Activated naive CD4-positive, alpha-beta T cell treated with anti-CD3 and anti-CD28 coated beads, Interleukin-2, amount 10 ng/mL, durations not matched to agents 7 days and 5 days (primary cell): ENCODE measurements around the gene ARID1B.
A peak's percentile ranks its signal among the peaks of the same experiment; 100 is the strongest.

ENCODE experiments used
- CTCF ChIA-PET: fragments of 350-600 bp; sonication (Branson Sonifier 250); formaldehyde crosslinking; loops from one replicate; lab custom pipeline; 2021; ENCODE audit warnings: antibody characterized with exemption; lab: Charles Lee
- DNase-seq: peaks from one replicate; pipeline ENCODE4 v3.0.0-alpha.2; 2020
- H3K27ac Mint-ChIP-seq: one replicate; pipeline ENCODE4 v1.8.0; 2021; ENCODE audit warnings: mild to moderate bottlenecking, moderate library complexity, mixed read lengths
- H3K27me3 Mint-ChIP-seq: one replicate; pipeline ENCODE4 v1.8.0; 2021; ENCODE audit warnings: mild to moderate bottlenecking, mixed read lengths
- H3K36me3 Mint-ChIP-seq: one replicate; pipeline ENCODE4 v1.8.0; 2021; ENCODE audit warnings: mixed read lengths
- H3K4me1 Mint-ChIP-seq: one replicate; pipeline ENCODE4 v1.8.0; 2021; ENCODE audit warnings: mixed read lengths
- H3K4me3 Mint-ChIP-seq: one replicate; pipeline ENCODE4 v1.8.0; 2021; ENCODE audit warnings: mild to moderate bottlenecking, moderate library complexity, mixed read lengths
- H3K9me3 Mint-ChIP-seq: one replicate; pipeline ENCODE4 v1.8.0; 2021; ENCODE audit warnings: mixed read lengths

ARID1B gene

GRCh38 chr6:157220485-157220884, 443.3 kb downstream of the ARID1B start:
- no peaks in the 10 kb centered on the region for H3K36me3 Mint-ChIP-seq
- CTCF ChIA-PET: interaction anchor here (1.0 kb wide), 1 partner anchor 55 kb away, joined by 3 read pairs; no protein-coding TSS in a partner anchor
- peaks cover 37% of the 10 kb centered on the region for H3K4me1 Mint-ChIP-seq
- no peaks in the 10 kb centered on the region for H3K9me3 Mint-ChIP-seq
- H3K27me3 Mint-ChIP-seq: peaks cover 14% of the 10 kb centered on the region
- H3K27ac Mint-ChIP-seq: no peak overlapping the region
- no peak for DNase-seq
- H3K4me3 Mint-ChIP-seq: peak overlapping the region; percentile 76

- H3K27ac Mint-ChIP-seq: peak overlapping the region; percentile 82
- peak; percentile 89 for DNase-seq
- H3K36me3 Mint-ChIP-seq: no peaks in the 10 kb centered on the region
Observed at GRCh38 chr6:157221049-157221816, 444.1 kb downstream of the ARID1B start.

DNA sequence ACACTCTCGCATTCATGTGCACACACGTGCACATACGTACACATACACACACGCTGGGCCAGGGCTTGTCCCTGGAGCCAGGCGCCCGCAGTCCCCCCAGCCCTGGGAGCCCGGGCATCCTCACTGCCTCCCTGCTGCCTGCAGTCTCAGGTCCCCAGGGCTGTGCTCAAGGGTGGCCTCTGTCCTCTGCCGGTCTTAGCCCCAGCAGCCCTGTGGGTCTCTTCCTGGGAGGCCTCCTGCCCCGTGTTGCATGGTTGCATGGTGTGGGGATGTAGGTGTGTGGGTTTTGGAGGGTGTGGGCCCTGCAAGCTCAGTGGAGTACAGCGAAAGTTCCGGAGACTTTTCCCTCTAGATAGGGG, 444.6 kb downstream of the ARID1B start:
- Mint-ChIP-seq H3K4me1 (peaks cover 48% of the 10 kb centered on the region), H3K9me3 (no peaks in the 10 kb centered on the region), H3K4me3 (peak overlapping the region; percentile 76), H3K27ac (peak overlapping the region; percentile 82), H3K36me3 (no peaks in the 10 kb centered on the region), H3K27me3 (peaks cover 14% of the 10 kb centered on the region)
- DNase-seq: no peak
- CTCF ChIA-PET: interaction anchor here (1.0 kb wide), 1 partner anchor 54 kb away, joined by 3 read pairs; no protein-coding TSS in a partner anchor

More at GRCh38 chr6:157221049-157221816, 444.1 kb downstream of the ARID1B start:
- Mint-ChIP-seq H3K4me3 (peak overlapping the region; percentile 76), H3K4me1 (peaks cover 43% of the 10 kb centered on the region), H3K9me3 (no peaks in the 10 kb centered on the region), H3K27me3 (peaks cover 14% of the 10 kb centered on the region)
- CTCF ChIA-PET: interaction anchor here (1.0 kb wide), 1 partner anchor 54 kb away, joined by 3 read pairs; no protein-coding TSS in a partner anchor

DNA sequence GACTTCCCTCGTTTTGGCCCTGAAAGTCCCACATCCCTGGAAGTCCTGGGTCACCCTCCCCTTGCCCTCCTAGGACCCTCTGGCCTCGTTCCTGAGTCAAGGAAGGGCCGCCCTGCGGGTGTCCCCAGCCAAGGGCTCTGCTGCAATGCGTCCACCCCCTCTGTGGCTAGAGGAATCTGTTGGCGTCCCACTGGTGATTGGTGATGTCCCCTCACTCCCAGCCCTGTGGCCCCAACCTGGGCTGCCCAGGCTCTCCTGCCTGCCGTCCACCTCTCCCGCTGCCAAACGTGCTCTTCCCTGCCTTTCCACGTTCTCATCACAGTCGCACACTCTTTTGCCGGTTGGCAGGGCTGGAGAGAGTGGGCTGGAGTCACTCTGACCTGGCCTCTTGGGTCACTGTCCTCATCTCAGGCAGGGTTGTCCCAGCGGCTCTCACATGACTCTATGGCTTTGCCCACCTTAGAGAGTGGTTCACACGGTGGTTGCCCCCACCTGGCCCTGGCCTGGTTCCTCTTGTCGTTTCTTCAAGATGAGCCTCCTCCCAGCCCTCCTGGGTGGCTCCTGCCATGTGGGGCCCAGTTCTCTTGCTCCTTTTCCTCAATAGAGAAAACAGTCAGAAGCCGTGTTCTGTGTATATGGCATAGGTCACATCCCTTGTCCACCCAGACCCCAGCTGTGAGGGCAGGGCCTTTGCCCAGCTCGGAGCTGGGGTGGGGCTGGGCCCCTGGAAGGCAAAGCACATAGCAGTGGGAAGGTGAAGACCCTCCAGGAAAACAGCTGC, 445.2 kb downstream of the ARID1B start:
- Mint-ChIP-seq H3K9me3 (no peaks in the 10 kb centered on the region), H3K27ac (peak overlapping the region; percentile 52), H3K36me3 (no peaks in the 10 kb centered on the region), H3K4me3 (peak overlapping the region; percentile 30), H3K4me1 (peaks cover 54% of the 10 kb centered on the region), H3K27me3 (peaks cover 12% of the 10 kb centered on the region)
- CTCF ChIA-PET: interaction anchor here (2.0 kb wide), 1 partner anchor 13 kb away, joined by 16 read pairs; no protein-coding TSS in a partner anchor
- DNase-seq: no peak

- peak; percentile 42 for DNase-seq
- peak overlapping the region; percentile 52 for H3K27ac Mint-ChIP-seq
- H3K4me3 Mint-ChIP-seq: no peak overlapping the region
- H3K4me1 Mint-ChIP-seq: peaks cover 60% of the 10 kb centered on the region
- no peaks in the 10 kb centered on the region for H3K36me3 Mint-ChIP-seq
- CTCF ChIA-PET: interaction anchor here (0.8 to 2.0 kb wide), 3 partner anchors 12 to 446 kb away, joined by 3 to 16 read pairs (median 3); no protein-coding TSS in a partner anchor
- H3K9me3 Mint-ChIP-seq: no peaks in the 10 kb centered on the region
- H3K27me3 Mint-ChIP-seq: peaks cover 8% of the 10 kb centered on the region
Observed at GRCh38 chr6:157223021-157223430, 445.8 kb downstream of the ARID1B start.

- CTCF ChIA-PET: interaction anchor here (0.8 to 2.0 kb wide), 3 partner anchors 12 to 445 kb away, joined by 3 to 16 read pairs (median 3); no protein-coding TSS in a partner anchor
- Mint-ChIP-seq H3K4me1 (peaks cover 65% of the 10 kb centered on the region), H3K27me3 (peaks cover 8% of the 10 kb centered on the region), H3K27ac (no peak overlapping the region), H3K36me3 (no peaks in the 10 kb centered on the region), H3K9me3 (no peaks in the 10 kb centered on the region), H3K4me3 (no peak overlapping the region)
- DNase-seq: no peak
Observed at GRCh38 chr6:157223511-157223910, 446.3 kb downstream of the ARID1B start.

GRCh38 chr6:157224178-157224950, 447.2 kb downstream of the ARID1B start:
- Mint-ChIP-seq H3K4me3 (no peak overlapping the region), H3K9me3 (no peaks in the 10 kb centered on the region), H3K4me1 (peaks cover 74% of the 10 kb centered on the region), H3K36me3 (no peaks in the 10 kb centered on the region), H3K27me3 (peaks cover 11% of the 10 kb centered on the region), H3K27ac (no peak overlapping the region)
- DNase-seq: no peak
- CTCF ChIA-PET: interaction anchor here (2.0 kb wide), 1 partner anchor 11 kb away, joined by 16 read pairs; no protein-coding TSS in a partner anchor

GRCh38 chr6:157224951-157225574, 447.9 kb downstream of the ARID1B start:
- Mint-ChIP-seq H3K4me3 (no peak overlapping the region), H3K36me3 (no peaks in the 10 kb centered on the region), H3K27ac (no peak overlapping the region), H3K27me3 (peaks cover 11% of the 10 kb centered on the region), H3K4me1 (peaks cover 79% of the 10 kb centered on the region), H3K9me3 (no peaks in the 10 kb centered on the region)
- no peak for DNase-seq
- CTCF ChIA-PET: interaction anchor here (1.3 to 1.9 kb wide), 2 partner anchors 11 kb away, joined by 4 to 10 read pairs; no protein-coding TSS in a partner anchor

DNA sequence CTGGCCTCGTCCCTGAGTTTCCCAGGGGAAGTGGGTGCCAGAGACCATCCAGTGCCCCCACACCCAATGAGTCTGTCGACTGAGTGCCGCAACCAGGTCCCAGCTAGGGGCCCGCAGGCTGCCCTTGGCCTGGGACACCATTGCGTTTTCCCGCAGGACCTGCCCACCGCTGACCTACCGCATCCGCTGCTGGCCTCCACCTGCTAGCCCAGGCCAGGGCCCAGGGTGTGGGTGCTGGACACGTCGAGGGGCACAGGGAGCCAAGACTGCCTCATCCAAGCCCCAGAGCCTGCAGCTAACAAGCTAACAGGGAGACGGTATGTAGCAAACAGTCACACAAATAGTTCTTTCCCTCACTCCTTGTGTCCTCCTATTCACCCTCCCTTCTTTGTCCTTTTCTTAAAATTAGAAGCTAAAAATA, 448.4 kb downstream of the ARID1B start:
- no peak overlapping the region for H3K4me3 Mint-ChIP-seq
- no peak for DNase-seq
- H3K27me3 Mint-ChIP-seq: peaks cover 11% of the 10 kb centered on the region
- no peaks in the 10 kb centered on the region for H3K9me3 Mint-ChIP-seq
- H3K4me1 Mint-ChIP-seq: peaks cover 75% of the 10 kb centered on the region
- no peak overlapping the region for H3K27ac Mint-ChIP-seq
- CTCF ChIA-PET: interaction anchor here (1.3 to 1.9 kb wide), 3 partner anchors 10 to 50 kb away, joined by 4 to 10 read pairs (median 7); no protein-coding TSS in a partner anchor
- H3K36me3 Mint-ChIP-seq: no peaks in the 10 kb centered on the region

GRCh38 chr6:157226026-157226625, 448.9 kb downstream of the ARID1B start:
- CTCF ChIA-PET: interaction anchor here (1.3 to 1.9 kb wide), 3 partner anchors 9 to 49 kb away, joined by 4 to 10 read pairs (median 7); no protein-coding TSS in a partner anchor
- Mint-ChIP-seq H3K4me3 (no peak overlapping the region), H3K4me1 (peaks cover 71% of the 10 kb centered on the region), H3K27me3 (peaks cover 11% of the 10 kb centered on the region), H3K27ac (no peak overlapping the region), H3K9me3 (no peaks in the 10 kb centered on the region), H3K36me3 (no peaks in the 10 kb centered on the region)
- no peak for DNase-seq

DNA sequence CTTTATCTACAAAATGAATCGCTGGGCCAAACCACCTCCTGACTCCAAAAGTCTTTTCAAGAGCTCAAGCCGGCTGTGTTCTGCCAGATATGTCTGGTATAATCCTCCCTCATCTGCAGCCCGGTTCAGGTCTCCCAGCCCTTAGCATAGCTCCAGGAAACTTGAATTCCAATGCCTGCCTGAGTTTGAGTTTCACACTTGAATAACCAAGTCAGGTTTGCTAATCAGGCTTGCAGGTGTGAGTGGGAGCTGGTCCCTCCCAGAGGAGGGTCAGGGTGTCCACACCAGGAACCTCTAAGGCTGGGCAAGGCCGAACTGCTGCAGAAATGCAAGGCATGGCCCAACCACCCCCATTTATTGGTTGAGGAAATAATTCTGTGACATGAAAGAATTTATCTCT, 449.6 kb downstream of the ARID1B start:
- Mint-ChIP-seq H3K4me3 (no peak overlapping the region), H3K4me1 (peaks cover 65% of the 10 kb centered on the region), H3K9me3 (no peaks in the 10 kb centered on the region), H3K27ac (peak overlapping the region; percentile 58), H3K27me3 (peaks cover 11% of the 10 kb centered on the region), H3K36me3 (no peaks in the 10 kb centered on the region)
- DNase-seq: no peak
- CTCF ChIA-PET: interaction anchor here (1.9 kb wide), 2 partner anchors 9 to 48 kb away, joined by 7 to 10 read pairs; no protein-coding TSS in a partner anchor

- no peaks in the 10 kb centered on the region for H3K9me3 Mint-ChIP-seq
Observed at GRCh38 chr6:157227202-157228166, 450.3 kb downstream of the ARID1B start.

More at GRCh38 chr6:157227202-157228166, 450.3 kb downstream of the ARID1B start:
- CTCF ChIA-PET: interaction anchor here (1.0 to 1.9 kb wide), 3 partner anchors 8 to 48 kb away, joined by 3 to 10 read pairs (median 7); no protein-coding TSS in a partner anchor
- peak overlapping the region; percentile 88 for H3K27ac Mint-ChIP-seq
- H3K4me1 Mint-ChIP-seq: peaks cover 59% of the 10 kb centered on the region
- H3K4me3 Mint-ChIP-seq: peak overlapping the region; percentile 42
- DNase-seq: peak; percentile 80
- peaks cover 15% of the 10 kb centered on the region for H3K27me3 Mint-ChIP-seq
- H3K36me3 Mint-ChIP-seq: no peaks in the 10 kb centered on the region
